ENCODE results near the gene MAP2K7.

DNA sequence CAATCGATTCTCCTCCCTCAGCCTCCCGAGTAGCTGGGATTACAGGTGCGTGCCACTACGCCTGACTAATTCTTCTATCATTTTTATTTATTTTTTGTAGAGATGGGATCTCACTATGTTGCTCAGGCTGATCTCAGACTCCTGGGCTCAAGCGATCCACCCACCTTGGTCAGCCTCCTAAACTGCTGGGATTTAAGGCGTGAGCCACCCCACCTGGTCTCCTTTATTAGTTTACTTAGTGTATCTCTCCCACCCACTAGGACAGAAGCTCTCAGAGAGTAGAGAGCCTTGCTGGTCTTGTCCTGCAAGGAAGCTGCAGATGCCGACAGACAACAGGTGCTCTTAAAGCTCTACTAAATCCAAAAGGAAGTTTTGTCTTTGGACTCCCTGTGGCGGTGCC, 17.9 kb upstream of the MAP2K7 start:
- TF ChIP-seq, protein P1, sequence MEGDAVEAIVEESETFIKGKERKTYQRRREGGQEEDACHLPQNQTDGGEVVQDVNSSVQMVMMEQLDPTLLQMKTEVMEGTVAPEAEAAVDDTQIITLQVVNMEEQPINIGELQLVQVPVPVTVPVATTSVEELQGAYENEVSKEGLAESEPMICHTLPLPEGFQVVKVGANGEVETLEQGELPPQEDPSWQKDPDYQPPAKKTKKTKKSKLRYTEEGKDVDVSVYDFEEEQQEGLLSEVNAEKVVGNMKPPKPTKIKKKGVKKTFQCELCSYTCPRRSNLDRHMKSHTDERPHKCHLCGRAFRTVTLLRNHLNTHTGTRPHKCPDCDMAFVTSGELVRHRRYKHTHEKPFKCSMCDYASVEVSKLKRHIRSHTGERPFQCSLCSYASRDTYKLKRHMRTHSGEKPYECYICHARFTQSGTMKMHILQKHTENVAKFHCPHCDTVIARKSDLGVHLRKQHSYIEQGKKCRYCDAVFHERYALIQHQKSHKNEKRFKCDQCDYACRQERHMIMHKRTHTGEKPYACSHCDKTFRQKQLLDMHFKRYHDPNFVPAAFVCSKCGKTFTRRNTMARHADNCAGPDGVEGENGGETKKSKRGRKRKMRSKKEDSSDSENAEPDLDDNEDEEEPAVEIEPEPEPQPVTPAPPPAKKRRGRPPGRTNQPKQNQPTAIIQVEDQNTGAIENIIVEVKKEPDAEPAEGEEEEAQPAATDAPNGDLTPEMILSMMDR (conservative IDR thresholded peaks at IDR 0.05), result no peak
- TF ChIP-seq ZFX (IDR thresholded peaks at IDR 0.05), result no peak
